Hepatocyte (in vitro differentiated cells): ENCODE results near the gene BLACAT1. TPM values are rescaled to one million over a fixed set of nuclear protein-coding genes. Genes with fewer than 3 reads are reported as not detected.

Source experiments
- DNase-seq: peaks from one replicate; pipeline ENCODE4 v3.0.0-alpha.2; 2016; ENCODE audit warnings: low spot score
- H2AFZ ChIP-seq: fragments of 200-600 bp; sonication (generic); 2 replicates; pipeline ENCODE4 v1.6.0; 2016; ENCODE audit warnings: antibody characterized with exemption, mild to moderate bottlenecking
- H3K27ac ChIP-seq: fragments of 200-600 bp; sonication (generic); 2 replicates; pipeline ENCODE4 v1.5.1; 2016; ENCODE audit warnings: mild to moderate bottlenecking
- H3K27me3 ChIP-seq: fragments of 200-600 bp; sonication (generic); 2 replicates; pipeline ENCODE4 v1.6.1; 2016
- H3K36me3 ChIP-seq: fragments of 200-600 bp; sonication (generic); replicated peaks from 2 replicates; pipeline ENCODE4 v1.5.1; 2016; ENCODE audit warnings: low read depth; ENCODE audit not compliant: insufficient read depth
- H3K4me1 ChIP-seq: fragments of 200-600 bp; sonication (generic); 2 replicates; pipeline ENCODE4 v1.5.1; 2016; ENCODE audit warnings: mild to moderate bottlenecking, moderate library complexity; ENCODE audit not compliant: insufficient read depth
- H3K4me2 ChIP-seq: fragments of 200-600 bp; sonication (generic); 2 replicates; pipeline ENCODE4 v1.6.0; 2016
- H3K4me3 ChIP-seq: fragments of 200-600 bp; sonication (generic); 2 replicates; pipeline ENCODE4 v1.5.1; 2016; ENCODE audit warnings: mild to moderate bottlenecking
- H3K79me2 ChIP-seq: fragments of 200-600 bp; sonication (generic); 2 replicates; pipeline ENCODE4 v1.6.0; 2017; ENCODE audit warnings: mild to moderate bottlenecking
- H3K9me2 ChIP-seq: fragments of 200-600 bp; sonication (generic); replicated peaks from 2 replicates; pipeline ENCODE4 v1.6.0; 2017; ENCODE audit warnings: mild to moderate bottlenecking; ENCODE audit not compliant: insufficient read depth
- H3K9me3 ChIP-seq: fragments of 200-600 bp; sonication (generic); 2 replicates; pipeline ENCODE4 v1.5.1; 2016; ENCODE audit warnings: low read depth, mild to moderate bottlenecking
- H4K20me1 ChIP-seq: fragments of 200-600 bp; sonication (generic); 2 replicates; pipeline ENCODE4 v1.6.0; 2016; ENCODE audit warnings: mild to moderate bottlenecking; ENCODE audit not compliant: insufficient read depth, poor library complexity, severe bottlenecking
- EZH2 ChIP-seq: fragments of 200-600 bp; sonication (generic); IDR thresholded peaks from 2 replicates; pipeline ENCODE4 v1.6.1; 2016; ENCODE audit warnings: antibody characterized with exemption, mild to moderate bottlenecking, borderline replicate concordance
- EZH2phosphoT487 ChIP-seq: fragments of 200-600 bp; sonication (generic); IDR thresholded peaks from one replicate; pipeline ENCODE4 v1.6.1; 2018; ENCODE audit warnings: antibody characterized with exemption, mild to moderate bottlenecking, low read depth, moderate library complexity; ENCODE audit not compliant: unreplicated experiment, severe bottlenecking
- WGBS: methylation state at CpG from one replicate; pipeline ENCODE4 v1.1.6; 2016; ENCODE audit warnings: low lambda C conversion rate; ENCODE audit errors: missing lambda C conversion rate; 5-methylcytosine and 5-hydroxymethylcytosine counted together
- polyA plus RNA-seq: library from polyadenylated mRNA; unstranded; fragments of >200 nt; fragmentation: Nextera tagmentation; extraction: Ambion mirVana; gene quantifications from 2 replicates; pipeline ENCODE4 v1.2.1, GENCODE V29; 2016
- total RNA-seq: library from RNA; depleted of rRNA; stranded (reverse); fragments of >200 nt; gene quantifications from 2 replicates; pipeline ENCODE4 v1.2.3, GENCODE V29; 2014
- TF ChIP-seq, protein P1 (sequence below): fragments of 200-600 bp; sonication (generic); IDR thresholded peaks from 2 replicates; pipeline ENCODE4 v1.5.1; 2016; ENCODE audit warnings: antibody characterized with exemption, mild to moderate bottlenecking; ENCODE audit not compliant: poor library complexity

Gene BLACAT1
- total and polyA plus RNA-seq, 2 experiments from 2014 or later, result 0.40 to 0.58 TPM

DNA sequence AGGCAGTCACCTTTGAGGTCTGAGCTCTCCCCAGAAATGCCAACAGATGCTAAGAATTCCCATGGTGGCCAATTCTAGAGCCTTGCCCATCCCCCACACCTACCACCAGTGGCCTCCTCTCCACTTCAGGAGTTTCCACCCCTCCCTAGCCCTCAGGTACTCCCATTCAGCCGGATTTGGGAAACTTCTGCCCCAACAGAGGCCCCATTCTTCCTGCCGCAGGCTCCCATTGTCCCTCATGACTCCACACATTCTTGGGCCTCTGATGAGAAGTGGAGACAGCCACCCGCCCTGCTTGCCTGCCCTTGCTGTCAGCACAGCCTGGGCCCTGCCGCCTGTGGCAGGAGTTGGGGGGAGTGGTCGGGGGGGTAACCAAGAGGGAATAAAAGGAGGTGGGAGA is 4.6 kb downstream of the BLACAT1 start:
- no peaks in the 10 kb centered on the region for H3K9me2 ChIP-seq
- no peak overlapping the region for H2AFZ ChIP-seq
- H3K27ac ChIP-seq, result peak overlapping the region; percentile 79
- no peaks in the 10 kb centered on the region for H3K79me2 ChIP-seq
- H3K9me3 ChIP-seq, result no peaks in the 10 kb centered on the region
- no peak for DNase-seq
- no peak overlapping the region for H3K4me2 ChIP-seq
- peaks cover 35% of the 10 kb centered on the region for H3K27me3 ChIP-seq
- peaks cover 36% of the 10 kb centered on the region for H3K4me1 ChIP-seq
- TF ChIP-seq EZH2, result no peak
- TF ChIP-seq, protein P1, sequence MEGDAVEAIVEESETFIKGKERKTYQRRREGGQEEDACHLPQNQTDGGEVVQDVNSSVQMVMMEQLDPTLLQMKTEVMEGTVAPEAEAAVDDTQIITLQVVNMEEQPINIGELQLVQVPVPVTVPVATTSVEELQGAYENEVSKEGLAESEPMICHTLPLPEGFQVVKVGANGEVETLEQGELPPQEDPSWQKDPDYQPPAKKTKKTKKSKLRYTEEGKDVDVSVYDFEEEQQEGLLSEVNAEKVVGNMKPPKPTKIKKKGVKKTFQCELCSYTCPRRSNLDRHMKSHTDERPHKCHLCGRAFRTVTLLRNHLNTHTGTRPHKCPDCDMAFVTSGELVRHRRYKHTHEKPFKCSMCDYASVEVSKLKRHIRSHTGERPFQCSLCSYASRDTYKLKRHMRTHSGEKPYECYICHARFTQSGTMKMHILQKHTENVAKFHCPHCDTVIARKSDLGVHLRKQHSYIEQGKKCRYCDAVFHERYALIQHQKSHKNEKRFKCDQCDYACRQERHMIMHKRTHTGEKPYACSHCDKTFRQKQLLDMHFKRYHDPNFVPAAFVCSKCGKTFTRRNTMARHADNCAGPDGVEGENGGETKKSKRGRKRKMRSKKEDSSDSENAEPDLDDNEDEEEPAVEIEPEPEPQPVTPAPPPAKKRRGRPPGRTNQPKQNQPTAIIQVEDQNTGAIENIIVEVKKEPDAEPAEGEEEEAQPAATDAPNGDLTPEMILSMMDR, result no peak
- TF ChIP-seq EZH2phosphoT487, result no peak
- no peaks in the 10 kb centered on the region for H4K20me1 ChIP-seq
- H3K4me3 ChIP-seq, result no peak overlapping the region
- WGBS, result 37% methylated on average over 5 of the region's 5 CpGs
- H3K36me3 ChIP-seq, result no peaks in the 10 kb centered on the region

DNA sequence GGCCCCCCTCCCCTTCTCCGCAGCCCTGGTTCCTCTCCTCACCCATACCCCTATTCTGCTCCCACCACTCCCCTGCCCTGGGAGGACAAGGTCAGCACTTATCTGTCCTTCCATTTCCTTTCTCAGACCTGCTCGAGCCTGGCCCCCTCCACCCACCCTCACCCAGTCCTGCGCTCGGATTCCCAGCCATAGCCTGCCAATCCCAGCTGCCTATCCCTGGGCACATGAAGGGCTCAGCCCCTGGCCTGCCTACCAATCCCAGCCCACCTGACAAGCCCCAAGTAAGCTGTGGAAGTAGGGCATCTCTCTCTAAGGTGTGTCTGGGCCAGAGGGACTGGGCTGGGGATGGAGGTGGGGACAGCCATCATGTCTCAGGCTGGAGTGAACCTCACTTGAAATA is 5.4 kb downstream of the BLACAT1 start:
- Histone ChIP-seq H3K27me3 (peaks cover 27% of the 10 kb centered on the region), H3K36me3 (no peaks in the 10 kb centered on the region), H3K79me2 (no peaks in the 10 kb centered on the region), H4K20me1 (no peaks in the 10 kb centered on the region), H2AFZ (no peak overlapping the region), H3K4me3 (no peak overlapping the region), H3K9me2 (no peaks in the 10 kb centered on the region), H3K9me3 (no peaks in the 10 kb centered on the region), H3K4me2 (peak overlapping the region; percentile 80), H3K27ac (peak overlapping the region; percentile 79), H3K4me1 (peaks cover 36% of the 10 kb centered on the region)
- TF ChIP-seq EZH2phosphoT487 (no peak), EZH2 (no peak)
- TF ChIP-seq, protein P1, result no peak
- 33% methylated on average over 4 of the region's 4 CpGs for WGBS
- no peak for DNase-seq

DNA sequence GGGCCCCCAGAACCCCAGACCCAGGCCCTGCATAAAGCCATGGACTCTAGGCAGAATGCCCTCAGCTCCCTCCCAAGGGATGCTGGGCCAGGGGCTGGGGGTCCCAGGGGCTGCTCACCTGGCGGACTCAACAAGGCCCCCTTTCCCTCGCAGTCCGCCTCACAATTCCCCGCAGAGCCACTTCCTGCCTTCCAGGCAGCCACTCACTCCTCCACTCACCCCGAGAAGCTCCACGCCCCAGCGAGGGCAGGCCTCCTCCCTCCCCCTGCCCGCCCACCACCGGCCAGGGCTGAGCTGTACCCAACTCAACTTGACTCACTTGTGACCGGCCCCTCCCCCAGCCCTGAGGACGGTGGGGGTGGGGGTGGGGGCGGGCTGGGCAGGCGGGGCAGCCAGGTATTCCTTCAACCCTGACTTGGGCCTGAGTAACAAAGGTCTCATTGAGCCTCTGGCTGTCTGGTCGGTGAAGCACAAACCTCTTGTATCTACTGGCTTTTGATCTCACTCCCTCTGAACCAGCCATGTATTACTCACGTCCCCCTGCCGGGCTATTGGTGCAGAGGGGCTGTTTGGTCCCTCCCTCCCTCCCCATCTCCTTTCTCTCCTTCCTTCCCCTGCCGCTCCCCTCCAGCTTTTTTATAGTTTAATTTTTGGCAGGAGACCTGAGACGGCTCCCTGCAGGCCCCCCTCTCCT is 5.9 kb downstream of the BLACAT1 start:
- Histone ChIP-seq H3K4me2 (peak overlapping the region; percentile 80), H3K79me2 (no peaks in the 10 kb centered on the region), H3K4me1 (peaks cover 40% of the 10 kb centered on the region), H3K36me3 (no peaks in the 10 kb centered on the region), H2AFZ (no peak overlapping the region), H3K4me3 (no peak overlapping the region), H3K27me3 (peaks cover 22% of the 10 kb centered on the region), H3K27ac (peak overlapping the region; percentile 87), H3K9me3 (no peaks in the 10 kb centered on the region), H4K20me1 (no peaks in the 10 kb centered on the region), H3K9me2 (no peaks in the 10 kb centered on the region)
- TF ChIP-seq, protein P1, result no peak
- no peak for TF ChIP-seq EZH2
- no peak for TF ChIP-seq EZH2phosphoT487
- DNase-seq, result peak; percentile 89
- WGBS, result 31% methylated on average over 6 of the region's 18 CpGs

DNA sequence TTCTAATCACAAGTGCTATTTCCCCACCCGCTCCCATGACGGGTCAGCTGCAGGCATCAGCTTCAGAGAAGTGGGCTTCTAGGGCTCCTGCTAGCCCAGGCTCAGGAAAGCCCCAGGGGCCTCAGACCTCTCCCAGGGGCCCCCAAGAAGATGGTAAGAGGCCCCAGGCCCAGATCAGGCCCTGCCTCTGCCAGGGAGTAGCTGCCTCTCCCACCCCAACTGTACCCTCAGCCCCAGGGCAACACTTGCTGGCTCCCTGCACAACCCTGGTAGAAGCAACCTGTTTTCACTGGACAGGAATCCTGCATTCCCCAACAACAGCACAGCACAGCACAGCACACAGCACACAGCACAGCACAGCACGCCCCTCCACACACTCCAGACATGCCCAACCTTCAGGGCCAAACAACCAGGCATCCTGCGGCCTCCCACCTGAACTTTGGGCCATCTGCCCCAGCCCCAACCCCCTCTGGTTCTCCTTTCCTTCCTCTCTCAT is 6.5 kb downstream of the BLACAT1 start:
- no peak for DNase-seq
- Histone ChIP-seq H4K20me1 (no peaks in the 10 kb centered on the region), H3K9me3 (no peaks in the 10 kb centered on the region), H3K4me3 (no peak overlapping the region), H3K79me2 (no peaks in the 10 kb centered on the region), H3K27ac (peak overlapping the region; percentile 87), H3K4me2 (peak overlapping the region; percentile 80), H3K4me1 (peaks cover 40% of the 10 kb centered on the region), H2AFZ (no peak overlapping the region), H3K9me2 (no peaks in the 10 kb centered on the region), H3K36me3 (no peaks in the 10 kb centered on the region), H3K27me3 (peaks cover 16% of the 10 kb centered on the region)
- TF ChIP-seq EZH2phosphoT487, result no peak
- no peak for TF ChIP-seq EZH2
- TF ChIP-seq, protein P1, result no peak
- WGBS, result 50% methylated on average over 4 of the region's 4 CpGs
